OCI-M1 (cell line): ENCODE results near the gene FHOD3.

ENCODE experiments used
- DNase-seq: peaks from one replicate; lab custom pipeline; 2025; lab: John Stamatoyannopoulos, UW

The FHOD3 gene

GRCh38 chr18:36667811-36668210 lies 370.3 kb downstream of the FHOD3 start:
- DNase-seq = no peak

DNA sequence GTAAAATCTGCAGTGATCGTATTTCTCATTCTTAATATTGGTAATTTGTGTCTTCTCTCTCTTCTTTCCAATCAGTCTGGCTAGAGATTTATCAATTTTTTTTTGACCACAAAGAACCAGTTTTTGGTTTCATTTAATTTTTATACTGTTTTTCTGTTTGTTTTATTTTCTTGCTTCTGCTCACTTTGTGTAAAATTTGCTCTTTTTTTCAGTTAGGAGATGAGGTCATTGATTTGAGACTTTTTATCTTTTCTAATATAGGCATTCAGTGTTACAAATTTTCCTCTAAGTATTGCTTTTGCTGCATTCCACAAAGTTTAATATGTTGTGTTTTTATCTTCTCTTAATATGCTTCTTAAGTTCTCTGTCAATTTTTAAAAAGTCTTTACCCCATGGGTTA lies 370.8 kb downstream of the FHOD3 start:
- no peak for DNase-seq

DNA sequence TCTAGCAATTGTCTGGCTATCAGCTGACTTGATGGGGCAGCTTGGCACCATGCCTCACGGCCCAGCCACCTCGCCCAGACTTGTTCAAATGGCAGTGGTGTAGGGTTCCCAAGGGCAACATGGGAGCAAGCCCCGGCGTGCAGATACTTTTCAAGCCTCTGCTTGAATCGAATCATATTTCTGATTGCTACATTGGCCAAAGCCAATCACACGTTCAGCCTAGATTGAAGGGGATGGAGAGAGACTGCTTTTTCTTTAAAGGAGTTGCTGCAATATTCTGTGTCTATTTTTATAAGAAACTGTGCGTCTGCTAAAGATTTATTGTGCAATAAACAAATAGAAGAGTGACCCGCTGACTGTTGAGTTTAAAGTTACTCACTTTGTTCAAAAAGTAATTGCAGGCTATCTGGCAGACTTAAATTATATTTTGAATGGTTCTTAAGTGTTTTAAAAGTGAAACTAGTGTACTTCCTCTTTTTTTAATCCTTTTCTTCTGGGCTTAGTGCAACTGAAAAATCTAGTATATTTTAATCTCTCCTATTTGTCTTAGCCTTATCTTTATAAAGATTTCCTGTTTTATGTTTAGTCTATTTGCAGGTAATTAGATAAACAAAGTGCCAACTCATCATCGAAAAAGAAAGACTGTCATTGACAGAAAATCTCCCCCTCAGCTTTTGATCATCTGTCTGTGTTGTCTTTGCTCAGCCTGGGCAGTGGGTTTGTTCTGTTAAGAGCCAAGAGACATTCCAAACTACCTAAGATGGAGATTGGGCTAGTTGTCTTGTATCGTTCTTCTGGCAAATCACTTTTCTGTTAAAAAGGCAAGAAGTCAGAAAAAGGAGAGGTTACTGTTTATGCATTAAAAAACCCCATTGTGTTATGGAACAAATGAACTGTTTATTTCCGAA lies 375.2 kb downstream of the FHOD3 start:
- DNase-seq = peak; percentile 77

DNA sequence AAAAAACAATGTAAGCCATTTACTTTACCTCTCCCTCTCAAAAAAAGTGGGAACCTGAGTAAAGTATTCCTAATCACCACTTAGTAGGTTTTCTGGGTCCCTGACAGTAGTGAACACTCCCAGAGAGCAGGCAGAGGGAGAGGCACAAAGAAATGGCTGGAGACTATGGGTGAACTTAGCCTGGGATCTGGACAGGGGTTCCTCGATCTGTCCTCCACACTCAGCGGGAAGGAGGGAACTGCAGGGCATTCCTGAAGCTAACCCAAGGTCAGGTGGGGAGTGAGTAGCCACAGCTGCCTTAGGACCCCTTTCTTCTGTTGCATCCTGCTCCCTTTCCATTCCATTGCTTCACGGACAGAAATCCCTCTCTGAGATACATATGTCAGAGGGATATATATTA lies 375.9 kb downstream of the FHOD3 start:
- DNase-seq = no peak

- no peak for DNase-seq
Measured at GRCh38 chr18:36675076-36675475, 377.6 kb downstream of the FHOD3 start.

- DNase-seq = no peak
Measured at GRCh38 chr18:36675542-36675941, 378.0 kb downstream of the FHOD3 start.

- DNase-seq = no peak
Measured at GRCh38 chr18:36676629-36677028, 379.1 kb downstream of the FHOD3 start.

DNA sequence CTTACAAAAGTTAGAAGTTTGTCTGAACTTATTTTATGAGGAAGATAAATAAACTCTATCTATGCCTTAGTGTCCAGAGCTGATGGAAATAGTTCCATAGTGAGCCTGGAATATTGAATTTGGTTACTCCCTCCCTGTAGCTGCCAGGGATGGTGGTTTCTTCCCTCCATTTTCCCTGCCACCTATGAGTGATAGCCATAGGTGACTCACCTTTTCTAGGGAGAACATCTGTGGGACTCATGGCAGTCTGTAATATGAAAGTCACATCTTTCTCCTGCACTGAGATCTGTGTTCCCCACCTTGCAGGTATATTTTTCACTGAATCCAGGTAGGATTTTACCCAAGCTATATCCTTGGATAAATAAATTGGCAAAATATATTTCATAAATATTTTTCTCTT lies 382.5 kb downstream of the FHOD3 start:
- no peak for DNase-seq

- no peak for DNase-seq
Measured at GRCh38 chr18:36685580-36685979, 388.1 kb downstream of the FHOD3 start.

DNA sequence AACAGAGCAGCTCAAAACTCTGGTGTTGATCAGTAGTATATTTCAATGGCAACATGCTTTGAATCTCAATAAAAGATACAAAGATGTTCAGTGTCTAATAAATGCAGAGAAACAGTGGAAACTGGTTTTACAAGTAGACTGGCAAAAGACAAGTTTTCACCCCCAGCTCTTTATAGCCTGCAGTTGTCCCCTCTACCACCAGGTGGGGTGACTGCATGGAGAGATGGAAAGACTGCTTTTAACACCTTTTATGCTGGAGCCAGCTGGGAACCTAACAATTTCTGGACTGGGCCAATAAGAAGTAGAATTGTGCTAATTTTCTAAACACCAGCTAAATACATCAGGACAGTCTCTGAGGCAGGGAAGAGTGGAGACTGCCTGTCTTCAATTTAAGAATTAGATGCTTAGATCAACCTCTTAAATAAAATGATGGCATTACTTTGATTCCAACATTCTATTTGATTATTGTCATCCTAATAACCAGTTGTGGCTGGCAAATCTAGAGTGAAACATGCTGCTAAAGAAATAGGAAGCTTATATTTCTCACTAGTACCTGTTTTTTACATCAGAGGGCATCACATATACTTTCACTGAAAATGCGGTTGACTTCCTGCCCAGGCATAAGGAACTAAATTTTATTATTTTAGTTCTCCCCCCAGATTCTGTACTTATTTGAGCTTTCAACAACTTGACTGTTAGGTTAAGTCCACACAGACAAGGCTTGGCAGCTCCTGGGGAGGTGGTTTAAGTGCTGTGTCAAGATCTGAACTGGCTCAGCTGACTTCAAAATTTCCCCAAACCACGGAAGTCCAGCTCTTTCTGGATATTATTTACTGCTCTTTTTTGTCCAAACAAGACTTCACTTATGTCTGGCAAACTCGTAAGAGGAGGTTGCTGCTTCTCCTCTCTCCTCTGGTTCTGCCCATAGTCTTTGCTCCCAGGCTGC lies 390.8 kb downstream of the FHOD3 start:
- DNase-seq = peak; percentile 77

- DNase-seq = no peak
Measured at GRCh38 chr18:36692371-36692770, 394.9 kb downstream of the FHOD3 start.

GRCh38 chr18:36692921-36693332 lies 395.4 kb downstream of the FHOD3 start:
- no peak for DNase-seq

DNA sequence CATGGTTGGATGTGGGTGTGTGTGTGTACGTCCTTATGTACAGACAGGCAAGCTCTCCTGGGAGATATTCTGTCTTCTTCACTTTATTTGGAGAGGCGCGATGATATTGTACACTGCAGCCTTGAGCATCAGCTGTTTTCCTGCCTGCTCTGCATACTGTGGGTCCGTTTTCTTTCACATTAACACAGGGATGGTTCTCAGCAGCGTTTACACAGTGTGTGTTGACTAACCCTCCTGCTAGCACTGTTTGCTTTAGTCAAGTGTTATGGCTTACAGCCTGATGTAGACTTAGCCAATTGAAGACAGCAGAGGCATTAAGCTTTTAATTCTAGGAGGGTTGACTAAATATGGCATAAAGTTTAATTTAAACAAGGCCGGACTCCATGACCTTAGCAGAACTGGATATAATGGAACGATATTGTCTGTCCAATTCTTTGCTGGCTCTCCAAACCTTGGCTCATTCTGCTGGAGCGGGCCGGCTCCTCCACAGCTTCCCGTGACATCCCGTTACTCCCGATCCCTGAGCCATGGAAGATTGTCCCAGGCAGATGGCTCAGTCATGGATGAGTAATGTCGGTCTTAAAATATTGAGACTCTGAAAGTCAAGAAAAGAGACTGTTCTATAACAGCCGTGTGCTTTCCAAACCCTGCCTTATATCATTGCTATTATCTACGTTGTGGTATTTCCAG lies 396.6 kb downstream of the FHOD3 start:
- DNase-seq = no peak

DNA sequence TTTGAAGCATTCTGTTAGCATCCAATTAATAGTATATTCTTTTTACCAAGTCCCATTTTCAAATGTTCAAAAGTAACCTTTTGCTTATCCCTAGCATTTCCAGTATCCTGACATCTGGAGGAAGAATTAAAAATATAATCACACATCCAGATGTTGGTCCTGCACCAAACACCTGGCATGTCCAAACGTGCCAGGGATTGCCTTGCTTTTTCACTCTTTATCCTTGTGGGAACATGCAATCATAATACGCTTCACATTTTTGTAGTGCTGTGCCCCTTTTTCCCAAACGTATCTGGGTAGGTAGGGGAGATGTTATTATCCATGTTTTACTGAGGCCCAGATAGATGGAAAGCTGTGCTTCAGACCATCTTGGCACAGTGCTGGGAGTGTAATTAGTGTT lies 398.3 kb downstream of the FHOD3 start:
- DNase-seq = no peak

- no peak for DNase-seq
Measured at GRCh38 chr18:36697905-36698304, 400.4 kb downstream of the FHOD3 start.

DNA sequence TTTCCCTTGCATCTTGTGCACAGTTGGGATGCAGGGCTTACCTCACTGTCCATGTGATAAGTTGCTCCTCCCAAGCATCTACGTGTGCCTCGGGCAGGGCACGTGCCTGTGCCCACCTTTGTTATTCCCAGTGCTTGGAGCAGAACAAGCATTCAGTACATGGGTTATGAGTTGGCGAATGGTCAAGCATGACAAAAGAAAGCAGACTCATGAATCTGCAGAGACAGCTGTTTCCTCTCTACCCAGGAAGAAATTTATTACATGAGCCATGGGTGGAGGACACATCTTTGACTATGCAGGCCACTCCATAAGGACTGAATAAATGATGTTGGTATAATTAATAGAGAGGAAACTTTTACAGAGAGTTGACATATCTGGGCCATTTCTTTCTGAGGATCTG lies 403.4 kb downstream of the FHOD3 start:
- DNase-seq = no peak

DNA sequence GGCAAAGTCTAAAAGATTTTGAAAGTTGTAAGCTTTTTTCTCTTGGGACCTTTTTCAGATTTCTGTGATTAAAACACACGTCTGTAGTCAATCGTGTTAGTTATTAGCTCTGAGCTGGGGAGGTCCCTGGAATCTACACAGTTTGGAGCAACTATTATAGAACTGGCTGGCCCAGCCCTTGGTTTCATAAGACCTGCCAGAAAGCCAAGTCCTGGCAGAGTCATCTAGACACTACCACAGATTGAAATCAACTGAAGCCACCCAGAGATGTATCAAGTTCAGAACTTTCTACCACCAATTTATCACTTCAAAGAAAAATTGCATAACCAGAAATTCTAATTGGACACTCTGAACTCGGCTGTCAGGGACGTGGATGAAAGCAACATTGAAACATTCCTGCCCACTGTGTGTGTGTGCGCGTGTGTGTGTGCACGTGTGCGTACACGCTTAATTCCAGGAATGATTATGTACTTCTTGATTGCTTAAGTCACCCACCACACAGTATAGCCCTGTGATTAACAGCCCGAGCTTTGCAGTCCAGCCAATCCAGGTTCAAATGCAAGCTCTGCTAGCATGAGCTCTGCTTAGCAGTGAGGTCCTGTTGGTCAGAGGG lies 405.0 kb downstream of the FHOD3 start:
- DNase-seq = peak; percentile 1

- DNase-seq = no peak
Measured at GRCh38 chr18:36704156-36704555, 406.6 kb downstream of the FHOD3 start.

GRCh38 chr18:36706134-36706881 lies 408.8 kb downstream of the FHOD3 start:
- no peak for DNase-seq

DNA sequence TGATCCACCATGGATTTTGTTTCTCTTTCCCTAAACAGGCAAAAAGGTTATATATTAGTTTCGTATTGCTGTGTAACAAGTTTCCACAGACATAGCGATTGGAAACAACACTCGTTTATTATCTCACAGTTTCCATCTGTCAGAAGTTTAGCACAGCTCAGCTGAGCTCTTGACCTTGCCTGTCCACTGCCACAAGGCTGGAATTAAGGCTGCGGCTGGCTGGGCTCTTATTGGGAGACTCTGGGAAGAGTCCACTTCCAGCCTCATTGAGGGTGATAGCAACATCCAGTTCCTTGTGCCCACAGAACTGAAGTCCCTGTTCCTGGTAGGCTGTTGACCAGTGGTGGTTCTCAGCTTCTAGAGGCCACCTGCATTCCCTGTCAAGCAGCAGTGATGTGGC lies 410.9 kb downstream of the FHOD3 start:
- no peak for DNase-seq

DNA sequence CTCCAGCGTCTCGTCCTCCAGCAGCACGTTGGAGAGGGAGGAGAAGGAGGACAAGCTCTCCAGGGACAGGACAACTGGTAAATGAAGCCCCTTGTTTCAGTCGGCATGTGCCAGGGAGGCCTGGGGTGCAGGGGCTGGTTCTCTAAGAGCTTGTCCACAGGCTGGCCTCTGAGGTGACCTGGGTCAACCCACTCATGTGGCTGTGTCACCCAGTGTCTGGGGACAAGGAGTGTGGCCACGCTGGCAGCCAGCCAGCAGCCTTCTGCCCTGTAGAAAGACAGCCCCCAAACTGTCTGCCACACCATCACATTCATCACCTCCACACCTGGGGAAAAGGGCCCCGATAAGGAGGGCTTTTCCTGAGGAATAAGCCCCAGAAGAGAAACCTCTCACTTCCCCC lies 411.8 kb downstream of the FHOD3 start:
- DNase-seq = no peak
